ENCODE measurements around the gene NSMCE4A.

- no peak for TF ChIP-seq POLR2A (IDR thresholded peaks at IDR 0.05)
- TF ChIP-seq, protein P1, sequence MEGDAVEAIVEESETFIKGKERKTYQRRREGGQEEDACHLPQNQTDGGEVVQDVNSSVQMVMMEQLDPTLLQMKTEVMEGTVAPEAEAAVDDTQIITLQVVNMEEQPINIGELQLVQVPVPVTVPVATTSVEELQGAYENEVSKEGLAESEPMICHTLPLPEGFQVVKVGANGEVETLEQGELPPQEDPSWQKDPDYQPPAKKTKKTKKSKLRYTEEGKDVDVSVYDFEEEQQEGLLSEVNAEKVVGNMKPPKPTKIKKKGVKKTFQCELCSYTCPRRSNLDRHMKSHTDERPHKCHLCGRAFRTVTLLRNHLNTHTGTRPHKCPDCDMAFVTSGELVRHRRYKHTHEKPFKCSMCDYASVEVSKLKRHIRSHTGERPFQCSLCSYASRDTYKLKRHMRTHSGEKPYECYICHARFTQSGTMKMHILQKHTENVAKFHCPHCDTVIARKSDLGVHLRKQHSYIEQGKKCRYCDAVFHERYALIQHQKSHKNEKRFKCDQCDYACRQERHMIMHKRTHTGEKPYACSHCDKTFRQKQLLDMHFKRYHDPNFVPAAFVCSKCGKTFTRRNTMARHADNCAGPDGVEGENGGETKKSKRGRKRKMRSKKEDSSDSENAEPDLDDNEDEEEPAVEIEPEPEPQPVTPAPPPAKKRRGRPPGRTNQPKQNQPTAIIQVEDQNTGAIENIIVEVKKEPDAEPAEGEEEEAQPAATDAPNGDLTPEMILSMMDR (IDR thresholded peaks at IDR 0.05), result no peak
These were observed 18.6 kb downstream of the NSMCE4A start for GRCh38 chr10:121956111-121957061.

All from body of pancreas (tissue), 4 donors.